Hematopoietic multipotent progenitor cell treated with erythropoietin and hydrocortisone succinate and interleukin-3 and kit ligand, for 6 days (in vitro differentiated cells): ENCODE measurements around the gene HADHB.
"Not testable (repeated sequence)": the region's sequence is repeated elsewhere in the genome, so short reads cannot be mapped to it uniquely, and the experiment has no call there.

Experiments
- DNase-seq: peaks from one replicate; pipeline ENCODE4 v3.0.0-alpha.2; 2015

HADHB gene

DNA sequence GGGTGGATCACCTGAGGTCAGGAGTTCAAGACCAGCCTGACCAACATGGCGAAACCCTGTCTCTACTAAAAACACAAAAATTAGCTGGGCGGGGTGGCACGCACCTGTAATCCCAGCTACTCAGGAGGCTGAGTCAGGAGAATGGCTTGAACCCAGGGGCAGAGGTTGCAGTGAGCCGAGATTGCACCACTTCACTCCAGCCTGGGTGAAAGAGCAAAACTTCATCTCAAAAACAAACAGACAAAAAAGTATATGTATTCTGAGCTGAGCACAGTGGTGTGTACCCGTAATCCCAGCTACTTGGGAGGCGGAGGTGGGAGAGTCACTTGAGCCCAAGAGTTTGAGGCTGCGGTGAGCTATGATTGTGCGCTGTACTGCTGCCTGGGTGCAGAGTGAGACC is 86.6 kb downstream of the HADHB start:
- not testable (repeated sequence) for DNase-seq

GRCh38 chr2:26333293-26333692 is 88.6 kb downstream of the HADHB start:
- DNase-seq: no peak

DNA sequence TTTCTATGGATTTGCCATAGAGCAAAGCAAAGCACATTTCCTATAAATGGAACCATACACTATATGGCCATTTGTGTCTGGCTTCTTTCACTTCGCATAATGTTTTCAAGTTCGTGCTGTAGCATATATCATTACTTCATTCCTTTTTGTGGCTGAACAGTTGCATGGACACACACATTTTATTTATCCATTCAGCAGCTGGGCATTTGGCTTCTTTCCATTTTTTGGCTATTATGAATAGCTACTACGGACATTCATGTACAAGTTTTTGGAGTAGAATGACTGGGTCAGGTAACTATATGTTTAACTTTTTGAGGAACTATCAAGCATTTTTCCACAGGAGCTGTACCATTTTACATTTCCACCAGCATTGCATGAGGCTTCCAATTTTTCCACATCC is 90.5 kb downstream of the HADHB start:
- no peak for DNase-seq

DNA sequence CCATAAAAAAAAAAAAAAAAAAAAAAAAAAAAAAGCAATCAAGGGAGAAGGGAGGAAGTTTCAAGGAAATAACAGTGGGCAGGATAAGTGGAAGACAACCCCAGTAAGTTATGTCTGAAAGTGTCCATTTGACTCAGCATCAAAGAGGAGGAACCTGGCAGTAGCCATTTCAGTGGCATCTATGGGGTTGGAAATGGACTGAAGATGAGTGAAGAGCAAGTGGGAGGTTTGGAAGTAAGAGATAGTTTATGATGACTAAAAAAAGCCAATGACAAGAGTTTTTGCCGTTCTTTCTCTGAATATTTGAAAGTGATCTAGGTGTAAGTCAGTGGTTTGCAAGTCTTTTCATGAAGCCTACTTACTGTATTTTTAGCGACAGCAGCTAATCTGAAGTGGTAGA is 92.0 kb downstream of the HADHB start:
- no peak for DNase-seq

DNA sequence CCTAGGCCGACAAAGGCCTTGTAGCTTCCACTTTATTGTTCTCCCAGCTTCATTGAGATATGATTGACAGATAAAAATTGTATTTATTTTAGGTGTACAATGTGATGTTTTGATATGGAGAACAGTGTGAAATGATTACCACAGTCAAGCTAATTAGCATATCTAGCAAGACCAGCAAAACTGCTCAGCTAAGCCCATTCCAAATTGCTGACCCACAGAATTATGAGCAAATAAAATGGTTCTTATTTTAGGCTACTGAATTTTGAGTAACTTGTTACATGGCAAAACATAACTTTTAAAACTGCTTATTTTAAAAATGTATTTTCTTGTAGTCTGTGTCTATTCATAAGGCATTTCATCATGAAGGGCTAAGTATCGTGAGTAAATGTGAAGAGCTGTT is 92.6 kb downstream of the HADHB start:
- no peak for DNase-seq
